Esophagus squamous epithelium (tissue), 5 donors: ENCODE measurements around the gene TLE3. TPM values are rescaled to one million over a fixed set of nuclear protein-coding genes. Genes with fewer than 3 reads are reported as not detected.
A peak's percentile ranks its signal among the peaks of the same experiment; 100 is the strongest.

Experiments
- DNase-seq: peaks from one replicate; lab custom pipeline; 2025; lab: John Stamatoyannopoulos, UW
- H3K27ac ChIP-seq, 4 donors: fragments of 200-600 bp; sonication (generic); one replicate each; pipeline ENCODE4 v1.5.1; 2016 to 2019; ENCODE audit warnings: mild to moderate bottlenecking in 1 of 4
- H3K27me3 ChIP-seq, 4 donors: fragments of 200-600 bp; sonication (generic); 1 replicate in 3 of 4; 2 replicates in 1 of 4; pipeline versions ENCODE4 v1.5.1 to v1.6.0; 2017 to 2021; ENCODE audit warnings: antibody characterized with exemption in 1 of 4
- H3K36me3 ChIP-seq, 3 donors: fragments of 200-600 bp; sonication (generic); one replicate each; pipeline ENCODE4 v1.5.1; 2016 to 2019
- H3K4me1 ChIP-seq, 3 donors: fragments of 200-600 bp; sonication (generic); one replicate each; pipeline ENCODE4 v1.5.1; 2017 to 2019
- H3K4me3 ChIP-seq, 4 donors: fragments of 200-600 bp; sonication (generic); 1 replicate in 3 of 4; 2 replicates in 1 of 4; pipeline ENCODE4 v1.5.1; 2016 to 2019; ENCODE audit warnings: mild to moderate bottlenecking in 2 of 4, moderate library complexity in 1 of 4
- H3K9me3 ChIP-seq, 3 donors: fragments of 200-600 bp; sonication (generic); one replicate each; pipeline ENCODE4 v1.5.1; 2016 to 2019
- CTCF ChIP-seq, 6 experiments: fragments of 450-650 bp in 4 of 6; fragments of 200-600 bp in 2 of 6; sonication (generic) in 2 of 6; IDR thresholded peaks; one replicate each; pipeline ENCODE4 v1.5.1; 2016 to 2019; ENCODE audit warnings: antibody characterized with exemption in 6 of 6, mild to moderate bottlenecking in 4 of 6, moderate library complexity in 4 of 6
- POLR2A ChIP-seq, 4 donors: fragments of 450-650 bp; IDR thresholded peaks; one replicate each; pipeline ENCODE4 v1.6.1; 2017; ENCODE audit warnings: antibody characterized with exemption in 4 of 4, mild to moderate bottlenecking in 4 of 4, moderate library complexity in 3 of 4
- WGBS, 2 donors: methylation state at CpG; one replicate each; pipeline ENCODE4 v1.1.5; 2018; 5-methylcytosine and 5-hydroxymethylcytosine counted together
- intact Hi-C: fragments of 100-400 bp; cut with DNase I; formaldehyde crosslinking; loops from one replicate; pipeline ENCODE4 v1.15.0; 2022
- total RNA-seq, 4 donors: library from RNA; depleted of rRNA; stranded (reverse); fragments of >200 nt; gene quantifications; one replicate each; pipeline ENCODE4 v1.1.0, GENCODE V29; 2016
- donor health status: DM: yes; HTN: yes; CAD: no.

The TLE3 gene
- total RNA-seq, 4 donors from 2014 or later, result 49.6 to 133 (median 64.4) TPM

GRCh38 chr15:70112074-70112395 is 14.3 kb upstream of the TLE3 start:
- no peaks in the 10 kb centered on the region for H3K9me3 ChIP-seq
- peaks cover 0 to 27% (median 0%) of the 10 kb centered on the region in 4 donors for H3K27me3 ChIP-seq
- H3K36me3 ChIP-seq, result no peaks in the 10 kb centered on the region
- peaks cover 10 to 27% (median 11%) of the 10 kb centered on the region in 3 donors for H3K4me1 ChIP-seq
- WGBS, 2 donors, result 36 to 47% methylated on average over 3 of the region's 4 CpGs
- TF ChIP-seq POLR2A (IDR thresholded peaks at IDR 0.05) (no peak), CTCF (IDR thresholded peaks at IDR 0.05) (no peak)
- peak overlapping the region in 1 of 4 donors; percentile 52 for H3K4me3 ChIP-seq
- intact Hi-C loops, result no loop called here
- no peak for DNase-seq
- H3K27ac ChIP-seq, result peak overlapping the region in 3 of 4 donors; percentile 57 to 88 (median 81)

- H3K9me3 ChIP-seq, result no peaks in the 10 kb centered on the region
- H3K27me3 ChIP-seq, result peaks cover 0 to 22% (median 0%) of the 10 kb centered on the region in 4 donors
- peak overlapping the region in 2 of 4 donors; percentile 21 to 52 for H3K4me3 ChIP-seq
- H3K36me3 ChIP-seq, result no peaks in the 10 kb centered on the region
- H3K27ac ChIP-seq, result peak overlapping the region; percentile 34 to 88 (median 69)
- TF ChIP-seq POLR2A (IDR thresholded peaks at IDR 0.05) (no peak), CTCF (IDR thresholded peaks at IDR 0.05) (no peak)
- intact Hi-C loops, result no loop called here
- no peak for DNase-seq
- WGBS, 2 donors, result 28 to 31% methylated on average over 4 to 5 of the region's 8 CpGs
- peaks cover 10 to 27% (median 11%) of the 10 kb centered on the region in 3 donors for H3K4me1 ChIP-seq
Observed at GRCh38 chr15:70111203-70112073, 13.7 kb upstream of the TLE3 start.

- Histone ChIP-seq H3K4me3 (no peak overlapping the region), H3K27ac (no peak overlapping the region), H3K4me1 (peaks cover 10 to 27% (median 11%) of the 10 kb centered on the region in 3 donors), H3K9me3 (no peaks in the 10 kb centered on the region), H3K36me3 (no peaks in the 10 kb centered on the region), H3K27me3 (peaks cover 0 to 17% (median 0%) of the 10 kb centered on the region in 4 donors)
- DNase-seq, result no peak
- TF ChIP-seq POLR2A (IDR thresholded peaks at IDR 0.05), result no peak
- TF ChIP-seq CTCF (IDR thresholded peaks at IDR 0.05), result no peak
- intact Hi-C loops, result no loop called here
- WGBS, 2 donors, result 91 to 95% methylated on average over 2 of the region's 2 CpGs
Observed at GRCh38 chr15:70109978-70110377, 12.3 kb upstream of the TLE3 start.

GRCh38 chr15:70109531-70109930 is 11.8 kb upstream of the TLE3 start:
- TF ChIP-seq POLR2A (IDR thresholded peaks at IDR 0.05) (no peak), CTCF (IDR thresholded peaks at IDR 0.05) (no peak)
- Histone ChIP-seq H3K27me3 (peaks cover 0 to 13% (median 0%) of the 10 kb centered on the region in 4 donors), H3K4me3 (no peak overlapping the region), H3K36me3 (no peaks in the 10 kb centered on the region), H3K9me3 (no peaks in the 10 kb centered on the region), H3K27ac (no peak overlapping the region), H3K4me1 (peaks cover 10 to 27% (median 11%) of the 10 kb centered on the region in 3 donors)
- WGBS, 2 donors, result 92 to 96% methylated on average over 2 to 3 of the region's 3 CpGs
- intact Hi-C loops, result no loop called here
- DNase-seq, result no peak
